ENCODE results near the gene BEST1.

The BEST1 gene

DNA sequence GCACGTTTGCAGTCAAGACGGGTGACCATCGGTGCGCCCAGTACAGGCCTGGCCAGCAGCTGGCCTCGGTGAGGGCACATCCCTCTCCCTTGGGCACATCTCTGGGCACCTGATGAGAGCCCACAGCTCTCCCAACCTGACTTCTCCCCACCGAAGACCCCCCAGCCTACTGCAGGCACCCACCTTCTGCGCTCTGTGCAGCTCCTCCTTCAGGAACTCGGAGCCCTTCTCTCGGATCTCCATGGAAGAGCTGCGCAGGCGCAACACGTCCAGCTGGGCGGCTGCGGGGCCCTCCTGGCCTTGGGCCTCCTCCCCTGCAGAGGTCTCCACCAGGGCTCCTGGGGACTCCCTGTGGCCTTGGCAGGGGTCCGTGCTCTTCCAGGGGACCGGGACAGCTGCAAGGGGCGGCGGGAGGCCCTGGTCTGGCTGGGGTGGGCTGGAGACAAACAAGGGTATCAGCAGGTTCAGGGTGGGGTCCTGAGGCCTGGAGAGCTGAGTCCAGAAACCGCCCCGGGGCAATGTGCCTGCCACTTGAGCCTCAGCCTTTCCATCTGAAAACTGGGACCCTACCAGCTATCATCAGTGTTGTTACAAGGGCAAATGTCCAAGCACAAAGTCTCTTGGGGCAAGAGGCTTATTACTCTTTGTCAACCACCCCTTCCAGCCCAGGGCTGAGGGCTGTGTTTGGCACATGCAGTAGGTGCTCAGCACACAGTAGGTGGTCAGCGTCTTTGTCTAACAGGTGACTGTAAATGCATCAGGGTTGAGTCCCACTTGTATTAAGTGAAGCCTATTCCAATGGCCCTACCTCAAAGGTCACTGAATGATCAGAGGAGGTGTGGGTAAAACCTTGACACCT is 42.1 kb upstream of the BEST1 start:
- Histone ChIP-seq H3K36me3 (ENCODE audit: control insufficient read depth in 5 of 5, insufficient read depth in 5 of 5, low read length in 5 of 5) (peaks cover 0 to 44% (median 39%) of the 10 kb centered on the region in 5 donors), H3K9me3 (ENCODE audit: control insufficient read depth in 5 of 5, low read length in 5 of 5) (no peaks in the 10 kb centered on the region), H3K9ac (ENCODE audit: low read length in 5 of 5) (peak overlapping the region in 1 of 5 donors; percentile 22), H3K27ac (ENCODE audit: low read depth, low read length) (no peak overlapping the region), H3K4me1 (ENCODE audit: control insufficient read depth in 5 of 5, insufficient read depth in 5 of 5, low read length in 5 of 5) (peaks cover 12 to 56% (median 51%) of the 10 kb centered on the region in 5 donors), H3K4me3 (ENCODE audit: low read depth in 1 of 5, low read length in 5 of 5) (peak overlapping the region in 1 of 5 donors; percentile 29), H3K27me3 (ENCODE audit: control insufficient read depth in 5 of 5, insufficient read depth in 4 of 5, low read length in 5 of 5) (peaks cover 0 to 3% (median 0%) of the 10 kb centered on the region in 5 donors)

DNA sequence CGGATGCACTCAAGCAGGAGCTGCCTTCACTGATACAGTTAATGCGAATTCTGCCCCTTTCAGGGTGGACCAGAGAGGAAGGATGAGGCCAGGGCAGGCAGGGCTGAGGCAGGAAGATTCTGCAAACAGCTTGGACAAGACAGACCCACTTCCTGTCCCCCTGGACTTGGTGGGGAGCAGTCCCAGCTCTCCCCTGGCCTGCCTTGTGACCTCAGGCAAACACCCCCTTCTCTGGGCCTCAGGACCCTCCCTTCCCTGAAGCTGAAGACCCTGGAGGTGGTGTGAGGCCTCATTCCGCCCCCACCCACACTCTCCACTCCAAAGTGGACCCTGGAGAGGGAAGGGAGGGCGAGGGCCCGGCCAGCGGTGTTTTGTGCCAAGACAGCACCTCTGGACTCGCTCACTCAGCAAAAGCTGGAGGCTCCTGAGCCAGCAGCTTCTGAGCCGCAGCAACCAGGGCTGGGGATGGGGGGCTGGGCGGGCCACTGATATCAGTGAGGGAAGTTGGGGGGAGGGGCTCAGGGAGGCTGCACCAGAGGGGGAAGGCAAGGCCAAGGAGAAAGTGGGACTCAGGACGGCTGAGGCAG is 41.3 kb upstream of the BEST1 start:
- peak overlapping the region in 1 of 5 donors; percentile 22 for H3K9ac ChIP-seq (ENCODE audit: low read length in 5 of 5)

DNA sequence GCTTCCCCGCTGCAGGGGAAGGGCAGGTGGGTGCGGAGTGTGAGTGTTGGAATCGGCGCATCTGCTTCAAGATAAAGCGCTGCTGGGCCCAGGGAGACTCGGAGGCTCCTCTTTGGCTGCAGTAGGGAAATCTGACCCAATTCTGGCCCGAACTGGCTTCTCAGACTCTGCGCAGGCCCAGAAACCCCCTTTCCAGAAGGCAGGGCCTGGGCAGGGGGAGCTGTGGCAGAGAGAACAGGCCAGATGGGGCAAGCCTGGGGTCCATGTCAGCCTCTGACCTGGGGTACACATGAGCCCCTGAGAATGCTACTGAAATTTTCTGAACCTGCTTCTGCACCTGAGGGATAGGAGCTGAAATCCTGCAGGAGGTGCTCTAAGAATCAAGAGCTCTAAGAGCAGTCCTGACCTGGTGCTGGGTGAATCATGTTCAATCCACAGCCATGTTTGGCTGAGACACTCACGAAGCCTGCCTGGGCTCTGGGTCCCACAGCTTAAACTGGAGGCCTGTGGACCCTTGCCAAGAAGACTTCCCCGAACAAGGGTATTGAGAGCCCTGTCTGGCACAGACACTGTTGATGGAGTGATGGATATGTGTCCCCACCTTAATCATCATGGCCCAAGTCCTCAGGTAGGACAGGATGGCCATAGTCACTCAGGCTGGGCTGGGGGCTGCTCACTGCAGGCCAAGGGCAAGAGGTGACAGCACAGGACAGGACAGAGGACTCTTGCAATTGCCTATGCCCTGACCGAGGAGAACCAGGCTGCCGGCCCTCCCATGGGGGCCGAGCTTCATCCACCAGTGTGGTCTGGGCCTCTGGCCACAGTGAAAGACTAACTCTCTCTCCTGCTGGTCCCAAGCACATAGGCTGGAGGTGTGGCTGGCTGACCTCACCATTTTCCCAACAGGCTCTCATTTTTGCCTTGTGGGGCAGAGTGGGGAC is 39.7 kb upstream of the BEST1 start:
- no peak overlapping the region for H3K27ac ChIP-seq (ENCODE audit: low read depth, low read length)
- peak overlapping the region in 2 of 5 donors; percentile 17 to 48 for H3K9ac ChIP-seq (ENCODE audit: low read length in 5 of 5)
- peaks cover 0 to 26% (median 22%) of the 10 kb centered on the region in 5 donors for H3K36me3 ChIP-seq (ENCODE audit: control insufficient read depth in 5 of 5, insufficient read depth in 5 of 5, low read length in 5 of 5)
- H3K27me3 ChIP-seq (ENCODE audit: control insufficient read depth in 5 of 5, insufficient read depth in 4 of 5, low read length in 5 of 5), result peaks cover 0 to 3% (median 0%) of the 10 kb centered on the region in 5 donors
- peaks cover 12 to 80% (median 73%) of the 10 kb centered on the region in 5 donors for H3K4me1 ChIP-seq (ENCODE audit: control insufficient read depth in 5 of 5, insufficient read depth in 5 of 5, low read length in 5 of 5)
- no peak overlapping the region for H3K4me3 ChIP-seq (ENCODE audit: low read depth in 1 of 5, low read length in 5 of 5)
- no peaks in the 10 kb centered on the region for H3K9me3 ChIP-seq (ENCODE audit: control insufficient read depth in 5 of 5, low read length in 5 of 5)

More for the DNA sequence above, 41.3 kb upstream of the BEST1 start:
- Histone ChIP-seq H3K27me3 (ENCODE audit: control insufficient read depth in 5 of 5, insufficient read depth in 4 of 5, low read length in 5 of 5) (peaks cover 0 to 3% (median 0%) of the 10 kb centered on the region in 5 donors), H3K4me1 (ENCODE audit: control insufficient read depth in 5 of 5, insufficient read depth in 5 of 5, low read length in 5 of 5) (peaks cover 12 to 63% (median 58%) of the 10 kb centered on the region in 5 donors), H3K36me3 (ENCODE audit: control insufficient read depth in 5 of 5, insufficient read depth in 5 of 5, low read length in 5 of 5) (peaks cover 0 to 42% (median 38%) of the 10 kb centered on the region in 5 donors), H3K27ac (ENCODE audit: low read depth, low read length) (no peak overlapping the region), H3K4me3 (ENCODE audit: low read depth in 1 of 5, low read length in 5 of 5) (peak overlapping the region in 1 of 5 donors; percentile 29), H3K9me3 (ENCODE audit: control insufficient read depth in 5 of 5, low read length in 5 of 5) (no peaks in the 10 kb centered on the region)

DNA sequence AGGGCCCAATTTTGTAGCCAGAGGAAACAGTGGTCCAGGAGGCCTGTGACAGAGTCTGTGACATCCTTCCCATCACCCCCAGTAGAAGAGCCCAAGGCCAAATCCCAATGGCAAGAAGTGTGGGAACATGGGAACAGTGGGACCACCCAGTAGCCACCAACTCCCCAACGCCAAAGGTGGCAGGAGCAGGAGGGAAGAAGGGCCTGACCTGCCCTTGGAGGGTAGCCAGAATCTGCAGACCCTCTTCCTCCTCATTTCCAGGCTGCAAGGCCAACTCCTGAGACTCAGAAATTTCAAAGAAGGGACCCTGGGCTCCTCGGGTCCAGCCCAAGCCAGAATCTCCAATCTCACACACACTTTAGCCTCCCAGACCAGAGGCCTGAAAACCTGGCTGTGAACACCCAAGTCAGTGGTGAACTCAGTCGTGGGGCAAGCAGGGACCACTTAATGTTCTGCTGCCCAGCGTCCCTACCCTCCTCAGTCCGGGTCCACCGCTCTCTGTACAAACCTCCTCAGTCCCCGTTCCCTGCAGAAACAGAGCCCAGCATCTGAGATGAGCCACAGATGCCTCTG is 38.9 kb upstream of the BEST1 start:
- Histone ChIP-seq H3K9ac (ENCODE audit: low read length in 5 of 5) (peak overlapping the region in 2 of 5 donors; percentile 5 to 55), H3K27me3 (ENCODE audit: control insufficient read depth in 5 of 5, insufficient read depth in 4 of 5, low read length in 5 of 5) (peaks cover 0 to 3% (median 0%) of the 10 kb centered on the region in 5 donors), H3K4me3 (ENCODE audit: low read depth in 1 of 5, low read length in 5 of 5) (no peak overlapping the region), H3K4me1 (ENCODE audit: control insufficient read depth in 5 of 5, insufficient read depth in 5 of 5, low read length in 5 of 5) (peaks cover 12 to 82% (median 75%) of the 10 kb centered on the region in 5 donors), H3K36me3 (ENCODE audit: control insufficient read depth in 5 of 5, insufficient read depth in 5 of 5, low read length in 5 of 5) (peaks cover 0 to 19% (median 15%) of the 10 kb centered on the region in 5 donors), H3K27ac (ENCODE audit: low read depth, low read length) (no peak overlapping the region), H3K9me3 (ENCODE audit: control insufficient read depth in 5 of 5, low read length in 5 of 5) (no peaks in the 10 kb centered on the region)

DNA sequence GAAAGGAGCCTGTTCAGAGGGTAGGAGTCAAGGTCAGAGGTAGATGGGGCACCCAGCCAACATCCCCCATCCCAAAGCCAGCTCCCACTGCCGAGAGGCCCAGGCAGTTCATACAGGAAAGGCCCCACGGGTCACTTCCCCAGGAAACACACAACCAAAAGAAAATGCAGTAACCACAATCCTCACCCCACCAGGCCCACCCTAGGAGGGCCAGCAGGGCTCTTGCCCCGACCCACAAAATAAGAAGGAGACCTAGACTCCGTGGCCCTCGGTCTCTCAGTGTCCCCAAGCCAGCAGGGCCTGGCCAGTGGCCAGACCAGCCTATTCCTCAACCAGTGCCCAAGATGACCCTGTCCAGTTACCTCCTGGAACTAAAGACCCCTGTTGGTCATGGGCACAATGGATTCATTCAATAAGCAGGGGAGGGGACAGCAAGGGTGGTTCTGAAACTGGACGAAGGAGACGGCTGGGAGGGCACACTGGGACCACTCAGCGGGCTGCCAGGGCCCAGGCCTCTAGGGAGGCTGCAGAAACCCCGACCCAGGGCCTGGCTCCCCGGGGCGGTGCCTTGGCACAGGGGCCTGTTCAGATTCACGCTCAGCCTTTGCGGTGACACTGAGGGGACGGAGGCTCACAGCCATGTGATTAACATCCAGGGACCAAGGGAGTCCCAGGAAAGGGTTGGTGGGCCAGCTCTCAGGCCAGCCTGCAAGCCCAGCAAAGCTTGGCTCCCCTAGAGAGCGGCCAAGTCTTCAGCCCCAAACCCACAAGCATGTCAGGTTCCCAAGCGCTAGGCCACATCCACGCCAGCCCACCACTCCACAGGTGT is 38.2 kb upstream of the BEST1 start:
- H3K27ac ChIP-seq (ENCODE audit: low read depth, low read length), result no peak overlapping the region
- H3K9ac ChIP-seq (ENCODE audit: low read length in 5 of 5), result peak overlapping the region in 2 of 5 donors; percentile 5 to 55
- peaks cover 0 to 12% (median 8%) of the 10 kb centered on the region in 5 donors for H3K36me3 ChIP-seq (ENCODE audit: control insufficient read depth in 5 of 5, insufficient read depth in 5 of 5, low read length in 5 of 5)
- peaks cover 12 to 89% (median 80%) of the 10 kb centered on the region in 5 donors for H3K4me1 ChIP-seq (ENCODE audit: control insufficient read depth in 5 of 5, insufficient read depth in 5 of 5, low read length in 5 of 5)
- no peaks in the 10 kb centered on the region for H3K9me3 ChIP-seq (ENCODE audit: control insufficient read depth in 5 of 5, low read length in 5 of 5)
- peaks cover 0 to 6% (median 0%) of the 10 kb centered on the region in 5 donors for H3K27me3 ChIP-seq (ENCODE audit: control insufficient read depth in 5 of 5, insufficient read depth in 4 of 5, low read length in 5 of 5)
- no peak overlapping the region for H3K4me3 ChIP-seq (ENCODE audit: low read depth in 1 of 5, low read length in 5 of 5)

DNA sequence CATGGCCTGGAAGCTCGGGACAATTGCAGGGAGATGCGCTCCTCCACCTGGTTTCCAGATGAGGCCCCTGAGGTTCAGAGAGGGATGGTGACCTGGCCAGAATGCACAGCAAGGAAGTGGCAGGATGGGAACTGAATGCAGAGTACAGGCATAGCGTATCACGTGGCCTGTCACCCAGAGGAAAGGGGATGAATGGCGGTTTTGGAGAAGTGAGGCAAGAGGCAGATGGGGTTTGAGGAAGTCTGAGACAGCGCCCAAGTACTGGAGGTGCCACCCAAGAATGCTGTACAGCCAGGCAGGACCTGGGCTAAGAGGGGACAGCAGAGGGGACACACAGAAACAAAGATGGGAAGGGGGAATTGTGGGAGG is 37.6 kb upstream of the BEST1 start:
- H3K36me3 ChIP-seq (ENCODE audit: control insufficient read depth in 5 of 5, insufficient read depth in 5 of 5, low read length in 5 of 5), result peaks cover 0 to 6% (median 3%) of the 10 kb centered on the region in 5 donors
- peaks cover 12 to 90% (median 80%) of the 10 kb centered on the region in 5 donors for H3K4me1 ChIP-seq (ENCODE audit: control insufficient read depth in 5 of 5, insufficient read depth in 5 of 5, low read length in 5 of 5)
- peaks cover 0 to 6% (median 0%) of the 10 kb centered on the region in 5 donors for H3K27me3 ChIP-seq (ENCODE audit: control insufficient read depth in 5 of 5, insufficient read depth in 4 of 5, low read length in 5 of 5)
- no peak overlapping the region for H3K4me3 ChIP-seq (ENCODE audit: low read depth in 1 of 5, low read length in 5 of 5)
- peak overlapping the region in 1 of 5 donors; percentile 38 for H3K9ac ChIP-seq (ENCODE audit: low read length in 5 of 5)
- H3K27ac ChIP-seq (ENCODE audit: low read depth, low read length), result no peak overlapping the region
- no peaks in the 10 kb centered on the region for H3K9me3 ChIP-seq (ENCODE audit: control insufficient read depth in 5 of 5, low read length in 5 of 5)

DNA sequence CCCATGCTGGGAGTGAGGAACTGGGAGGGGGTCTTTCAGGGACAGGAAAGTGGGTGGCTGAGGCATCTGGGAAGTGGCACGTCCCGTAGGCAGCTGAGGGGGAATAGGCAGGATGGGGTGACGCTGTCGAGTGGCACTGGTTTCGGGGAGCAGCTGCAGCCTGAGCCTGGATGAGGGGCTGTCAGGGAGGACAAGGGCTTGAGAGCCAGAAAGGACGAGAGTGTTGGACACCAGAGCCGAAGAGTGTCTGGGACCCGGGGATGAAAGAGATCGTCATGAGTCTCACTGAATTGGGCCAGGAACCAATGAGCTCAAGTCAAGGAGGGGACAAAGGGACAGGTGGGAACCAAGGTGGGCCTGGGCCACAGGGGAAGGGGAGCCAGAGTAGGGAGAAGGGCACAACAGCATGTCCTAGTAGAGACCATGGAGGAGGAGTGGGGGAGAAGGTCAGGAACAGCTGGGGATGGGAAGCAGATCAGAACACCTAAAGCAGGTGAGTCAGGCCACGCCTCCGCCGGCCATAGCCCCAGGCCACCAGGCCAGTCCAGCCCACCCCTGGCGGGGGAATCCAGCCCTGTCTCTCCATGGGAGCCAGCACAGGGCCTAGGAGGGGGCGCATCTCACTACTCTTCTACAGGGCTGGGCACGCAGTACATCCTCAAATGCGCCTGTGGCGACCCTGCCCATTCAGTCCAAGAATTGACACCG is 37.0 kb upstream of the BEST1 start:
- Histone ChIP-seq H3K27ac (ENCODE audit: low read depth, low read length) (no peak overlapping the region), H3K9me3 (ENCODE audit: control insufficient read depth in 5 of 5, low read length in 5 of 5) (no peaks in the 10 kb centered on the region), H3K27me3 (ENCODE audit: control insufficient read depth in 5 of 5, insufficient read depth in 4 of 5, low read length in 5 of 5) (peaks cover 0 to 10% (median 0%) of the 10 kb centered on the region in 5 donors), H3K4me3 (ENCODE audit: low read depth in 1 of 5, low read length in 5 of 5) (peak overlapping the region in 3 of 5 donors; percentile 1 to 6 (median 3)), H3K36me3 (ENCODE audit: control insufficient read depth in 5 of 5, insufficient read depth in 5 of 5, low read length in 5 of 5) (no peaks in the 10 kb centered on the region), H3K4me1 (ENCODE audit: control insufficient read depth in 5 of 5, insufficient read depth in 5 of 5, low read length in 5 of 5) (peaks cover 16 to 90% (median 83%) of the 10 kb centered on the region in 5 donors), H3K9ac (ENCODE audit: low read length in 5 of 5) (peak overlapping the region in 2 of 5 donors; percentile 9 to 37)

DNA sequence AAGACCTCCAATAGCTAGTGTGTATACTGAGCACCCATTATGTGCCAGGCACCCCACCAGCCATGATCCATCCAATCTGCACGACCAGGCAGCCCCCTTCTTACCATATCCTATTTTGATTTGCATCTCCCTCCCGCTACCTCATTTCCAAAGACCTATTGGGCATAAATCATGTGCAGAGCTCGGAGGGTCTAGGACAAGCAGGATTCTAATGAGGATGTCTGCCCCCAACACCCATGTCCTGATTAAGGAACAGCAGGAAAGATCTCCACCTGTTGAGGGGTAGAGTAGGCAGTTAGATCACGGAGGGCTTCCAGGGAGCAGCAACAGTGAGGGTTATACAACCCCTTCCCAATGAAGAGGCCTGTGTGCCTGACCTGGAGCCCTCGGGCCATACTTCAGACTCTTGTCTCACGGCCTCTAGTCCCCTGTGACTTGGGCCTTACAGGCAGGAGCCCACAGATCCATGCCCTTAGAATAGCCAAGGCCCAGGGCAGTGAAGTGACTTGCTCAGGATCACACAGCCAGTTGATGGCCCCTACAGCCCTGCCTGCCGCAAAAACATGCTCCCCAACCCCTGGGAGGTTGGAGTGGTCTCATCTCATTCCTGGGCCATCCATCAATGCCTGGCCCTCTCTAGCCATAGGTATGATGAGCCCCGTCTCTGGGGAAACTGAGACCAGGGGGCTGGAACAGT is 36.3 kb upstream of the BEST1 start:
- Histone ChIP-seq H3K4me3 (ENCODE audit: low read depth in 1 of 5, low read length in 5 of 5) (no peak overlapping the region), H3K4me1 (ENCODE audit: control insufficient read depth in 5 of 5, insufficient read depth in 5 of 5, low read length in 5 of 5) (peaks cover 12 to 90% (median 83%) of the 10 kb centered on the region in 5 donors), H3K9me3 (ENCODE audit: control insufficient read depth in 5 of 5, low read length in 5 of 5) (no peaks in the 10 kb centered on the region), H3K27me3 (ENCODE audit: control insufficient read depth in 5 of 5, insufficient read depth in 4 of 5, low read length in 5 of 5) (peaks cover 0 to 17% (median 4%) of the 10 kb centered on the region in 5 donors), H3K9ac (ENCODE audit: low read length in 5 of 5) (peak overlapping the region in 1 of 5 donors; percentile 22), H3K36me3 (ENCODE audit: control insufficient read depth in 5 of 5, insufficient read depth in 5 of 5, low read length in 5 of 5) (no peaks in the 10 kb centered on the region), H3K27ac (ENCODE audit: low read depth, low read length) (no peak overlapping the region)
